ENCODE measurements around the gene LARP1. TPM values are rescaled to one million over a fixed set of nuclear protein-coding genes. Genes with fewer than 3 reads are reported as not detected.
"Not testable (repeated sequence)": the region's sequence is repeated elsewhere in the genome, so short reads cannot be mapped to it uniquely, and the experiment has no call there.

Gene LARP1
- total and polyA plus RNA-seq, 10 of the 15 experiments (the other 5 are each of a cell fraction or from before 2014, with no cell fraction given): 22.6 to 227 (median 60.8) TPM

- TF ChIP-seq ATF3 (IDR thresholded peaks at IDR 0.05; ENCODE audit: borderline replicate concordance, extremely low read depth, low read depth, low read length): no peak
- TF ChIP-seq ZNF384 (IDR thresholded peaks at IDR 0.05; ENCODE audit: borderline replicate concordance, low read depth, low read length): no peak
- no peak for TF ChIP-seq MTA2 (IDR thresholded peaks at IDR 0.05; ENCODE audit: low read depth)
- no peak for TF ChIP-seq SIX5 (IDR thresholded peaks at IDR 0.05; ENCODE audit: low read depth, low read length, severe bottlenecking)
- TF ChIP-seq KLF5 (IDR thresholded peaks at IDR 0.05; ENCODE audit: partially characterized antibody): no peak
- TF ChIP-seq HCFC1 (IDR thresholded peaks at IDR 0.05; ENCODE audit: low read length): no peak
- no peak for TF ChIP-seq NFXL1 (IDR thresholded peaks at IDR 0.05; ENCODE audit: borderline replicate concordance)
- TF ChIP-seq ZNF274 (IDR thresholded peaks at IDR 0.05; ENCODE audit: insufficient read depth, insufficient read length): no peak
Measured at GRCh38 chr5:154819546-154819945, 64.4 kb downstream of the LARP1 start (continued).

DNA sequence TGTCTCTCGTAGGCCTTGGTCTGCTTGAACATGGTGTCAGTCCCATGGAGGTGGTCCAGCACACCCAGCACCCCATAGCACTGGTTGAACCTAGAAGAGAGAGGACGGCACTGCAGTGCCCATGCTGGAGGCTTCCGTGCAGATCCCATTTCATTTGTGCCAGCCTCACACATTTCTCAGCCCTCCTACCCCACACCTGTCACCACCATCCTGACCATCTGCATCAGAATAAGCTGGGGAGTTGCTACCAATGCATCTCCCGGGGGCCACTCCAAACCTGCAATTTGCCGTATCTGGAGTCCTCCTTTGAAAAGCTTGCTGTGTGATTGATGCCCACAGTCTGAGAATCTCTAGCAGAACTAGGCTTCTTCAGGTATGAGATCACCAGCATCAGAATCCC lies 65.2 kb downstream of the LARP1 start:
- H2AFZ ChIP-seq (ENCODE audit: control insufficient read depth, low read depth, low read length): no peak overlapping the region
- POLR2A ChIA-PET: no interaction called here
- in situ Hi-C loops (cut with MboI): no loop called here
- CTCF ChIA-PET: interaction anchor here (0.7 kb wide), 1 partner anchor 43 kb away, joined by 3 read pairs; no protein-coding TSS in a partner anchor
- no peak overlapping the region for H3K27ac ChIP-seq (ENCODE audit: control insufficient read depth, insufficient read depth)
- no peak for DNase-seq (ENCODE audit: low read depth, low spot score)
- H3K79me2 ChIP-seq (ENCODE audit: control insufficient read depth, insufficient read depth, low read length): no peaks in the 10 kb centered on the region
- H3K27me3 ChIP-seq (replicated peaks in 1 of 2; ENCODE audit: control insufficient read depth in 2 of 2, insufficient read depth in 2 of 2, low read length in 1 of 2): no peaks in the 10 kb centered on the region
- H3K9me3 ChIP-seq (replicated peaks; ENCODE audit: control insufficient read depth, insufficient read depth, low read length): no peaks in the 10 kb centered on the region
- no peaks in the 10 kb centered on the region for H4K20me1 ChIP-seq (ENCODE audit: control insufficient read depth, insufficient read depth)
- SMC1A ChIA-PET (ENCODE audit: uncharacterized antibody, unreplicated experiment): interaction anchor here (0.8 kb wide), 1 partner anchor 37 kb away, joined by 3 read pairs; no protein-coding TSS in a partner anchor
- H3K4me2 ChIP-seq (ENCODE audit: control insufficient read depth, insufficient read depth): no peak overlapping the region
- no peak for TF ChIP-seq E2F4 (IDR thresholded peaks at IDR 0.05; ENCODE audit: low read depth, low read length)
- TF ChIP-seq ETV6 (conservative IDR thresholded peaks at IDR 0.05 in 1 of 2, IDR thresholded peaks at IDR 0.05 in 1 of 2; ENCODE audit: borderline replicate concordance in 1 of 2, low read depth in 1 of 2): no peak
- intact Hi-C loops (cut with micrococcal nuclease; ENCODE audit: unreplicated experiment): no loop called here
- H3K4me1 ChIP-seq (ENCODE audit: control insufficient read depth, insufficient read depth, low read length): no peaks in the 10 kb centered on the region
- BruUV-seq (replicated peaks): no TSS peak
- peaks cover 9 to 25% of the 10 kb centered on the region in 2 experiments for H3K36me3 ChIP-seq (ENCODE audit: control insufficient read depth in 2 of 2, insufficient read depth in 2 of 2, low read length in 1 of 2)
- RAD21 ChIA-PET (ENCODE audit: unreplicated experiment): no interaction called here
- ATAC-seq: no peak
- no peak overlapping the region for H3K9ac ChIP-seq (ENCODE audit: control insufficient read depth, insufficient read depth, low read length)
- FAIRE-seq: no peak
- 90% methylated on average over 5 of the region's 5 CpGs for WGBS (ENCODE audit: insufficient coverage, insufficient replicate concordance, low lambda C conversion rate, missing lambda C conversion rate)
- H3K4me3 ChIP-seq: no peak overlapping the region

DNA sequence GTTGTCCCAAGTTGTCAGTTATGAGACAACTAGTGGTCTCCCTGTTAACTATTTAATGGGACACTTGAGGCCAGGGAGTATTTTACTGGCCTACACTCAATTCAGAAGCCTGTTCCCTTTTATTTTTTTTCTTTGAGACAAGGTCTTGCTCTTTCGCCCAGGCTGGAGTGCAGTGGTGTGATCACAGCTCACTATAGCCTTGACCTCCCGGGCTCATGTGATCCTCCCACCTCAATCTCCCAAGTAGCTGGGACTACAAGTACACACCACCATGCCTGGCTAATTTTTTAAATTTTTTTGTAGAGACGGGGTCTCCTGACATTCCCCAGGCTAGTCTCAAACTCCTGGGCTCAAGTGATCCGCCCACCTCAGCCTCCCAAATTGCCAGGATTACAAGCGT lies 67.7 kb downstream of the LARP1 start:
- H3K27me3 ChIP-seq (replicated peaks in 1 of 2; ENCODE audit: control insufficient read depth in 2 of 2, insufficient read depth in 2 of 2, low read length in 1 of 2); in situ Hi-C loops (cut with MboI); CTCF ChIA-PET; H3K4me2 ChIP-seq (ENCODE audit: control insufficient read depth, insufficient read depth); H3K4me1 ChIP-seq (ENCODE audit: control insufficient read depth, insufficient read depth, low read length); H3K9me3 ChIP-seq (replicated peaks; ENCODE audit: control insufficient read depth, insufficient read depth, low read length); BruUV-seq (replicated peaks); H4K20me1 ChIP-seq (ENCODE audit: control insufficient read depth, insufficient read depth); H3K79me2 ChIP-seq (ENCODE audit: control insufficient read depth, insufficient read depth, low read length); ATAC-seq; POLR2A ChIA-PET; intact Hi-C loops (cut with micrococcal nuclease; ENCODE audit: unreplicated experiment); H3K36me3 ChIP-seq (ENCODE audit: control insufficient read depth in 2 of 2, insufficient read depth in 2 of 2, low read length in 1 of 2); RAD21 ChIA-PET (ENCODE audit: unreplicated experiment); H3K27ac ChIP-seq (ENCODE audit: control insufficient read depth, insufficient read depth); DNase-seq (ENCODE audit: low read depth, low spot score); FAIRE-seq; H3K9ac ChIP-seq (ENCODE audit: control insufficient read depth, insufficient read depth, low read length); H3K4me3 ChIP-seq; H2AFZ ChIP-seq (ENCODE audit: control insufficient read depth, low read depth, low read length): not testable (repeated sequence)
- 86% methylated on average over 5 of the region's 5 CpGs for WGBS (ENCODE audit: insufficient coverage, insufficient replicate concordance, low lambda C conversion rate, missing lambda C conversion rate)
- SMC1A ChIA-PET (ENCODE audit: uncharacterized antibody, unreplicated experiment): interaction anchor here (1.1 kb wide), 1 partner anchor 28 kb away, joined by 3 read pairs; the partner anchor contains the start of gene FAXDC2

Measured in GM12878 (cell line).